ENCODE results near the gene PPP1R9A. TPM values are rescaled to one million over a fixed set of nuclear protein-coding genes. Genes with fewer than 3 reads are reported as not detected.
"Not testable (repeated sequence)": the region's sequence is repeated elsewhere in the genome, so short reads cannot be mapped to it uniquely, and the experiment has no call there.

PPP1R9A gene
- total and polyA plus RNA-seq, 4 donors = 2.2 to 59.1 (median 14.6) TPM

- Histone ChIP-seq H3K9me3 (ENCODE audit: control insufficient read depth in 4 of 4, insufficient read depth in 3 of 4, low read length in 3 of 4) (no peaks in the 10 kb centered on the region), H3K9ac (ENCODE audit: insufficient read depth in 1 of 2, low read length in 2 of 2) (no peak overlapping the region), H3K27ac (ENCODE audit: low read depth in 1 of 2, low read length in 1 of 2) (no peak overlapping the region), H3K27me3 (ENCODE audit: control insufficient read depth in 3 of 3, insufficient read depth in 3 of 3, low read length in 2 of 3) (no peaks in the 10 kb centered on the region), H3K36me3 (ENCODE audit: control insufficient read depth in 4 of 4, insufficient read depth in 4 of 4, low read length in 4 of 4) (no peaks in the 10 kb centered on the region), H3K4me3 (no peak overlapping the region), H3K4me1 (ENCODE audit: control insufficient read depth in 5 of 5, insufficient read depth in 5 of 5, low read length in 5 of 5) (no peaks in the 10 kb centered on the region)
- DNase-seq (no peak), ATAC-seq (ENCODE audit: insufficient read depth, low FRiP score) (no peak)
- WGBS, 2 donors = 94 to 98% methylated on average over 5 of the region's 5 CpGs
- no peak for TF ChIP-seq CTCF (IDR thresholded peaks at IDR 0.05; ENCODE audit: control extremely low read depth, extremely low read depth)
Observed at GRCh38 chr7:95006010-95006409, 98.6 kb downstream of the PPP1R9A start.

- not testable (repeated sequence) for ATAC-seq (ENCODE audit: insufficient read depth, low FRiP score); H3K36me3 ChIP-seq (ENCODE audit: control insufficient read depth in 4 of 4, insufficient read depth in 4 of 4, low read length in 4 of 4); H3K9me3 ChIP-seq (ENCODE audit: control insufficient read depth in 4 of 4, insufficient read depth in 3 of 4, low read length in 3 of 4); H3K27me3 ChIP-seq (ENCODE audit: control insufficient read depth in 3 of 3, insufficient read depth in 3 of 3, low read length in 2 of 3); H3K27ac ChIP-seq (ENCODE audit: low read depth in 1 of 2, low read length in 1 of 2); H3K4me3 ChIP-seq; DNase-seq; H3K9ac ChIP-seq (ENCODE audit: insufficient read depth in 1 of 2, low read length in 2 of 2); H3K4me1 ChIP-seq (ENCODE audit: control insufficient read depth in 5 of 5, insufficient read depth in 5 of 5, low read length in 5 of 5)
- WGBS, 2 donors = 91 to 93% methylated on average over 6 of the region's 6 CpGs
Observed at GRCh38 chr7:95008773-95009172, 101.4 kb downstream of the PPP1R9A start.

- Histone ChIP-seq H3K4me1 (ENCODE audit: control insufficient read depth in 5 of 5, insufficient read depth in 5 of 5, low read length in 5 of 5) (no peaks in the 10 kb centered on the region), H3K4me3 (no peak overlapping the region), H3K27me3 (ENCODE audit: control insufficient read depth in 3 of 3, insufficient read depth in 3 of 3, low read length in 2 of 3) (no peaks in the 10 kb centered on the region), H3K9ac (ENCODE audit: insufficient read depth in 1 of 2, low read length in 2 of 2) (no peak overlapping the region), H3K9me3 (ENCODE audit: control insufficient read depth in 4 of 4, insufficient read depth in 3 of 4, low read length in 3 of 4) (no peaks in the 10 kb centered on the region), H3K27ac (ENCODE audit: low read depth in 1 of 2, low read length in 1 of 2) (no peak overlapping the region), H3K36me3 (ENCODE audit: control insufficient read depth in 4 of 4, insufficient read depth in 4 of 4, low read length in 4 of 4) (no peaks in the 10 kb centered on the region)
- TF ChIP-seq CTCF (IDR thresholded peaks at IDR 0.05; ENCODE audit: control extremely low read depth, extremely low read depth) = no peak
- 59 to 69% methylated on average over 1 of the region's 1 CpG for WGBS, 2 donors
- no peak for DNase-seq
- peak; percentile 34 for ATAC-seq (ENCODE audit: insufficient read depth, low FRiP score)
Observed at GRCh38 chr7:95011146-95011928, 103.9 kb downstream of the PPP1R9A start.

GRCh38 chr7:95011995-95012394 is 104.6 kb downstream of the PPP1R9A start:
- H3K9me3 ChIP-seq (ENCODE audit: control insufficient read depth in 4 of 4, insufficient read depth in 3 of 4, low read length in 3 of 4) = no peaks in the 10 kb centered on the region
- no peak overlapping the region for H3K9ac ChIP-seq (ENCODE audit: insufficient read depth in 1 of 2, low read length in 2 of 2)
- no peaks in the 10 kb centered on the region for H3K36me3 ChIP-seq (ENCODE audit: control insufficient read depth in 4 of 4, insufficient read depth in 4 of 4, low read length in 4 of 4)
- no peak for DNase-seq
- H3K4me3 ChIP-seq = no peak overlapping the region
- 58 to 74% methylated on average over 4 of the region's 4 CpGs for WGBS, 2 donors
- no peak overlapping the region for H3K27ac ChIP-seq (ENCODE audit: low read depth in 1 of 2, low read length in 1 of 2)
- no peaks in the 10 kb centered on the region for H3K27me3 ChIP-seq (ENCODE audit: control insufficient read depth in 3 of 3, insufficient read depth in 3 of 3, low read length in 2 of 3)
- no peaks in the 10 kb centered on the region for H3K4me1 ChIP-seq (ENCODE audit: control insufficient read depth in 5 of 5, insufficient read depth in 5 of 5, low read length in 5 of 5)
- ATAC-seq (ENCODE audit: insufficient read depth, low FRiP score) = no peak
- TF ChIP-seq CTCF (IDR thresholded peaks at IDR 0.05; ENCODE audit: control extremely low read depth, extremely low read depth) = no peak

All from lung (tissue), 12 donors.